Measurements from ENCODE around the gene PRM3.

- TF ChIP-seq CTCF (IDR thresholded peaks at IDR 0.05) = no peak
- TF ChIP-seq POLR2A (IDR thresholded peaks at IDR 0.05) = no peak
Observed at GRCh38 chr16:11240636-11241473, 32.6 kb downstream of the PRM3 start.
